CD4-positive, alpha-beta T cell treated with Interleukin-6 for 4 hours (primary cell): Measurements from ENCODE around the gene STARD3NL.
"Not testable (repeated sequence)": the region's sequence is repeated elsewhere in the genome, so short reads cannot be mapped to it uniquely, and the experiment has no call there.

Source experiments
- DNase-seq: peaks from one replicate; pipeline ENCODE4 v3.0.0-alpha.2; 2020; ENCODE audit warnings: mixed read lengths

The STARD3NL gene

DNA sequence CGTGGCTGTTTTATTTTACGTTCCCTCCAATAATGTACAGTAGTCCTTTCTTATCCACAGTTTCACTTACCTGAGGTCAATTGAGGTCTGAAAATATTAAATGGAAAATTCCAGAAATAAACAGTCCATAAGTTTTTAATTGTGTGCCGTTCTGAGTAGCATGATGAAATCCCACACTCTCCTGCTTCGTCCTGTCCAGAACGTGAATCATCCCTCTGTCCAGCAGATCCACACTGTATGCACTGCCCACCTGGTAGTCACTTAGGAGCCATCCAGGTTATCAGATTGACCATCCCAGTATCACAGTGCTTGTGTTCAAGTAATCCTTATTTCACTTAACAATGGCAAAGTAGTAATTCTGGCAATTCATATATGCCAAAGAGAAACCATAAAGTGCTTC is 46.3 kb downstream of the STARD3NL start:
- DNase-seq, result no peak

DNA sequence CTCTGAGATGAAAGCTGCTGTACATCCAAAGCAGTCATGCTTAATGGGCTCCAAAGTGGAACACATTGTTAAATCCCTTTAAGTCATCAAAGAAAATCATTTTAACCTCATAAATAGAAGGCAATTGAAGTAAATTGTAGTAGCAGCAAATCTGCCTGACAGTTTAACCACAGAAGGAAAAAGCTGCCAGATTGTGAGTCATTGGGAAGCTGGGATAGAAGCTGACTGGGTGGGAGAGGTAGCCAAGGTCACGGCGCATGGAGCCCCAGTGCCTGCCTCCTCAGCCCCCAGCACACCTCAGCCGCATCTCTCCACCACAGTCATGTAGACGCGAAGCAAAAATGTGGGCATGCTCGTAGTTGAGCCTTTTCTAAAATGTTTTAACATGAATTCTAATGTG is 51.3 kb downstream of the STARD3NL start:
- no peak for DNase-seq

DNA sequence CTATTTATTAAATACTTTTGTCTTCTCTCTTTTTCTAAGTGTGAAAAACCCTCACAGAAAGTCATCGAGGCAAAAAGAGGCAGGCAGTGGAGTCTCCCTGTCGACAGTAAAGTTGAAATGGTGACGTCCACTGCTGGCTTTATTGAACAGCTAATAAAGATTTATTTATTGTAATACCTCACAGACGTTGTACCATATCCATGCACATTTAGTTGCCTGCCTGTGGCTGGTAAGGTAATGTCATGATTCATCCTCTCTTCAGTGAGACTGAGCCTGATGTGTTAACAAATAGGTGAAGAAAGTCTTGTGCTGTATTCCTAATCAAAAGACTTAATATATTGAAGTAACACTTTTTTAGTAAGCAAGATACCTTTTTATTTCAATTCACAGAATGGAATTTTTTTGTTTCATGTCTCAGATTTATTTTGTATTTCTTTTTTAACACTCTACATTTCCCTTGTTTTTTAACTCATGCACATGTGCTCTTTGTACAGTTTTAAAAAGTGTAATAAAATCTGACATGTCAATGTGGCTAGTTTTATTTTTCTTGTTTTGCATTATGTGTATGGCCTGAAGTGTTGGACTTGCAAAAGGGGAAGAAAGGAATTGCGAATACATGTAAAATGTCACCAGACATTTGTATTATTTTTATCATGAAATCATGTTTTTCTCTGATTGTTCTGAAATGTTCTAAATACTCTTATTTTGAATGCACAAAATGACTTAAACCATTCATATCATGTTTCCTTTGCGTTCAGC is 52.0 kb downstream of the STARD3NL start:
- DNase-seq, result no peak

DNA sequence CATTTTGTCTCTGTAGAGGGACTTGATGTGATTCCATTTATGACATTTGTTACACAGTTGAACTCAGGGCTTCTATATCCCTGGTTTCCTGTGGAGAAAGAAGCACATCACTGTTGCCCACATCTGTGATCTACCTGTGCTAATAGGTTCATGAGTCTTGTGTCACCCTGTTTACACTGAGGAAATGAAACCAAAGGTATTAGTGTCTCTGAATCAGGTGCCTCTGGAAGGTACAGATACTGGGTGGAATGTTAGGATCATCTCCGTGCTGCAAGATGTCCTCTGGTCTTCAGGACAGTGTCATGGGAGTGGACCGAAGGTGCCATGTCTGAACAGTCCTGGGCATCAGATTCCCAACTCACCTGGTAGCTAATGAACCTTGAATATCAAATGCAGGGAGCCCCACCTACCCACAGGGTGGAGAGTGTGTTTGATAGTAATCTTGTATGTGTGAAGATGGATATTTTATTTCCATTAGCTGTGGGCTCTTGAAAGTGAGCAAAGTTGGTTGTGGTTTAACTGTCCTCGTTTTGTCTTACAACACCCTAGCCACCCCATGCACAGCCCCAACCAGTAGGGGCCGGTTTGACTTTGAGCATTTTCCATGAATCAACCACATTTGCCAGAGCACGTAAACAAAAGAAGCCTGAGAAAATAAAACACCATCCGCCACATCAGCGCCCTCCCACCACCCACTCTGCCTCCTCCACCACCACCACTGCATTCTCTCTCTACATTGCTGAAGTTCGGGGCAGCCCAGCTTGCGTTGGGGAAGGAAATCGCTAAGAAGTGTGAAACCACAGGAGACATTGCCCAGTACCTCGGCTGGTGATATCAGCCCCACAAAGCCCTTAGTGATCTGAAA is 54.7 kb downstream of the STARD3NL start:
- peak; percentile 61 for DNase-seq

DNA sequence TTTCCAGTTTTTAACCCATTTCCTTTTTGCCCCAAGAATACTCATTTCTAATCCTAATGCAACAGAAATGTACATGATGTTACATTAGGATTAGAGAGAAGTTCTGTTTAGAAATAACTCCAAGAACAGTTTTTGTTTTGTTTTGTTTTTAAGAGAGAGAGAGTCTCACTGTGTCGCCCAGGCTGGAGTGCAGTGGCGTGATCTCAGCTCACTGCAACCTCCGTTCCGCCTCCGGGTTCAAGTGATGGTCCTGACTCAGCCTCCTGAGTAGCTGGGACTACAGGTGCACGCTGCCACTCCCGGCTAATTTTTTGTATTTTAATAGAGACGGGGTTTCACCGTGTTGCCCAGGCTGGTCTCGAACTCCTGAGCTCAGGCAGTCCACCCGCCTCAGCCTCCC is 56.7 kb downstream of the STARD3NL start:
- not testable (repeated sequence) for DNase-seq

DNA sequence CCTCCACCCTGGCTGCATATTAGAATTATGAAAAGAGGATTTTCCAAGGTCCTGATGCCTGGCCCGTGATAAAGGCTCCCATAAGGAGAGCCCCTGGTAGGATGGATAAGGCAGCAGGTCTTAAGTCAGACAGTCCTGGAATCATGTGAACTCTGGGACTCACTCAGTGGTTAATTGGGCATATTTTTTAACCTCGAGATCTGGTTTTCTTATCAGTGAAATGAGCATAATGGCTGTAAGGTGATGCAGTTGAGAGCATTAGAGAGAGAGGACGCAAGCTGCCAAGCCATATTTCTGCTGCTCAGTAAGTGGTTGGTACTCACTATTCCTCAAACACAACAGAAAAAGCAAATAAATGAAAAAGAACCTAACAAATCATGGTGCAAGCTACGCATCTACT is 57.6 kb downstream of the STARD3NL start:
- DNase-seq, result no peak

DNA sequence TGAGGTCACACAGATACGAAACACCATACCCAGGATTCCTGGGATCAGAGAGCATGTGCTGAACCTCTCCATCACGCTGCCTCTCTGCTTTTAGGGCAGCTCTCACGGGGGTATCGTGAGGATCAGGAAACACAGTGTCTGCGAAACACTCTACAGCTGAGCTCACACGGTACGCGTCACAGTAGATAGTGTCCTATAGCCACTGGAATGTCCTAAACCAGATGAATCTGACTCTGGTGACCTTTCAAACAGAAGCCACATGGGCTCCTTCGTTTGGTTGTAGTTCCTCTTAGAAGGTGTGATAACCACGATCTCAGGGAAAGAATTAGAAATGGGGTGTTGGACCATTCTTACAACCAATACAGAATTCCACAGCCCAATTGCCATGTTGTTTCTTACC is 61.1 kb downstream of the STARD3NL start:
- not testable (repeated sequence) for DNase-seq

DNA sequence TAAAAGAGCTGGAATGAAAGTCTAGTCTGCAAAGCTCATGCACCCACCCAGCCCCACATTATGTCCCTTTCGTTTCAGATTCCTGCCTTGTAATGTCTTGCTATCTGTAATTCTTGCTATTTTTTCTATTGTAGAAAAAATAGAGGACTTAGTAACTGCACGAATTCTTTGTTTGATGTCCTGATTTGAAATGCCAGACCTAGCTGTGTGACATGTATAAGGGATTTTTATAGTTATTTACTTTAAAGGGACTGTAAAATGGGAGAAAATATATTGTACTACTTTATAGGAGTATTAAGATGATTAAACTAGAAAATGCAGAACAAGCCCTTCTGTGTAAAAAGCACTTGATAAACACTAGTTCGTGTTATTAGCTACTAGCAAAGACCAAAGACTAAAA is 63.0 kb downstream of the STARD3NL start:
- DNase-seq, result no peak

DNA sequence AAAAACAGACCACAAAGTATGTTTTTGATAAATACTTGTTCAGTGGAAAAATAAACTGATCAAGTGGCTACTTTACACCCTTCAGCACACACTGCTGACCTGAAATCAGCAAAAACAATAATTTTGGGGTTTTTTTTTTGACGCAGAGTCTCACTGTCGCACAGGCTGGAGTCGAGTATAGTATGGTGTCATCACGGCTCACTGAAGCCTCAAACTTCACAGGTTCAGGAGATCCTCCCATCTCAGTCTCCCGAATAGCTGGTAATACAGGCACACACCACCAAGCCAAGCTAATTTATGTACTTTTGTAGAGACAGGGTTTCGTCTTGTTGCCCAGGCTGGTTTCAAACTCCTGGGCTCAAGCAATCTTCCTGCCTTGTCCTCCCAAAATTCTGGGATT is 64.8 kb downstream of the STARD3NL start:
- no peak for DNase-seq

DNA sequence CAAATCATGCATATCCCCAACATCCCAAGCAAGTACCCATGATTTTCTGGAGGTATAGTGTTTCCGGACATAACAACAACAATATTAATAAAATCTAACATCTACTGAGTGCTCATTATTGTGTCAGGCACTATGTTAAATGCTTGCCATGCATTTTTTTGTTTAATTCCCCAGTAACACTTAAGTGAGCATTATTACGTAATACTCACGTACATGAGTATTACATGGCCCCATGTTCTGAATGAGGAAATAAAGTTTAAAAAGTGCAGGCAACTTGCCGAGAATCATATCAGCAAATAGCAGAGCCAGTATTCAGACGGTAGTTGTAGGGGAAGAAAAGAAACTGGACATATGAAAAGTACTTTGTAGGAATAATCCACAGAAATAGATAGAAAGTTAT is 65.3 kb downstream of the STARD3NL start:
- not testable (repeated sequence) for DNase-seq

DNA sequence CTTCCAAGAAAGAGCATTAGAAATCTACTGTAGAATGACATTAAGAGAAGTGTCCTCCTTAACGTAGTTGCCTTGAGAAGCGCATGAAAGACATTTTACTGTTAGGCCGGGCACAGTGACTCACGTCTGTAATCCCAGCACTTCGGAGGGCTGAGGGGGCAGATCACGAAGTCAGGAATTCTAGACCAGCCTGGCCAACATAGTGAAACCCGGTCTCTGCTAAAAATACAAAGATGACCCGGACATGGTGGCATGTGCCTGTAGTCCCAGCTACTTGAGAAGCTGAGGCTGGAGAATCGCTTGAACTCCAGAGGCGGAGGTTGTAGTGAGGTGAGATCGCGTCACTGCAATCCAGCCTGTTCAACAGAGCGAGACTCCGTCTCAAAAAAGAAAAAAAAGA is 66.5 kb downstream of the STARD3NL start:
- DNase-seq, result no peak

DNA sequence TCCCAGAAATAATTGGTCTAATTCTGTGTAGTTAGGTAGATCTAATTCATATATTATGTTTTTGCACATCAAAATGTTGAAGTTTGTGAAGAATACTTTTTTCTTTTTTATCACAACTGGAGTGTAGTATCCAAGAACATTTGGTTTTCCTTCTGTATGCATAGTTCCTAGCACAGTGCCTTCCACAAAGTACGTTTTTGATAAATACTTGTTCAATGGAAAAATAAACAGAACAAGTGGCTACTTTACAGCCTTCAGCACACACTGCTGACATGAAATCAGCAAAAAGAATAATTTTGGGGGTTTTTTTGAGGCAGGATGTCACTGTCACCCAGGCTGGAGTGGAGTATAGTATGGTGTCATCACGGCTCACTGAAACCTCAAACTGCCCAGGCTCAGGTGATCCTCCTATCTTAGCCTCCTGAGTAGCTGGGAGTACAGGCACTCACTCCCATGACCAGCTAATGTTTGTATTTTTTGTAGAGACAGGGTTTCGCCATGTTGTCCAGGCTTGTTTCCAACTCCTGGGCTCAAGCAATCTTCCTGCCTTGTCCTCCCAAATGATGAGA is 67.4 kb downstream of the STARD3NL start:
- DNase-seq, result no peak

DNA sequence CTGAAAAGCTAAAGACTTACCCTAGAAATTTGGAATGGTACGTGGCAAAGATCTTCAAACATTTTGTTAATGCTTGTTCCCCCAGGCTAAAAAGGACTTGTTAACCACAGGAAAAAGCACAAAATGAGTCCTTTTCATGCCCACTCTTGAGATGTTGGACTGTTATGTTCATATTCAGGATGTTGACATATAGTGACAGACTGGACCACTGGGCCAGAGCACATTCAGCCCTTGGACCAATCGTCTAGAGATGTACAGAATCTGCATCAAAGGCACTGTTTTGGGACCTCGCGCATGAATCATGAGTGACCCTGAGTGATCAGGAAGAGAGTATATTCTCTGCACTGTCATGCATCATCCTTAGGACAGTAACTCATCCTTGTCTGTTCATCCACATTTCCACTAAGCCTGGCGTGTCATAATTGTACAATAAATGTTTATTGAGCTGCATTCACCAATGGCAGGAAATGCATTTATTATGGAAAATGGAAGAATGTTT is 70.1 kb downstream of the STARD3NL start:
- no peak for DNase-seq

DNA sequence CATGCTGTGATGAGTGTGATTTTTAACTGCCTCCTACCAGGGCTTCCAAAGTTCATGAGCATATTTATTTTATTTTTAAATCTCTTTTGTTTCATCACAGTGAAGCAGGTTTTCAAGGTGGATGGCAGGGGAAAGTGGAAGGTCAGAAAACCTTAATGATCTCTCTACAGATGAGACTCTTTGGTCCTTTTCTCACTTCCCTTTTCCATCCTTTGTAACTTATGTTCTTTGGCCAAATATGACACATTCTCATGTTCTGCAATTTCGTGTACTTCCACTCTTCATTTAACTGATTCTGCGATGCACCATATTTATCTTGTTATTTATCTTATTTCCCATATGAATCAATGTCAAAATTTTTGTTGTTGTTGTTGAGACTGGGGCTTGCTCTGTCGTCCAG is 71.8 kb downstream of the STARD3NL start:
- DNase-seq, result not testable (repeated sequence)

DNA sequence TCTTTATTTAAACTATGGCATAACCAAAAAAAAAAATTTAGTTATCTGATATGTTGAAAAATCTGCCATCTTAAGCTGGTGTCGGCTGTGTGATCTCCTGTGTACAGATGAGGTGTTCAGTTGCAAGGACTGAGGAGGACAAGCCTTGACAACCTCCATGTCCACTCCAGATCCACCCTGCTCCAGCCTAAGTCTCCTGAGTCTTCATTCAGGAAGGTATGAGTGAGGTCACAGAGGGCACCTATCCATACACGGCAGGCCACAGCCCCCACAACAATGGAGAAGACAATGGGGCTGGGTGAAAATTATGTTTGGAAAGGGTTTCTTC is 79.3 kb downstream of the STARD3NL start:
- DNase-seq, result no peak

DNA sequence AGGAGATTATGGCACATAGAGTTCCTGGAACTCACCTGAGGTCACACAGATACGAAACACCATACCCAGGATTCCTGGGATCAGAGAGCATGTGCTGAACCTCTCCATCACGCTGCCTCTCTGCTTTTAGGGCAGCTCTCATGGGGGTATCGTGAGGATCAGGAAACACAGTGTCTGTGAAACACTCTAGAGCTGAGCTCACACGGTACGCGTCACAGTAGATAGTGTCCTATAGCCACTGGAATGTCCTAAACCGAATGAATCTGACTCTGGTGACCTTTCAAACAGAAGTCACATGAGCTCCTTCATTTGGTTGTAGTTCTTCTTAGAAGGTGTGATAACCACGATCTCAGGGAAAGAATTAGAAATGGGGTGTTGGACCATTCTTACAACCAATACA is 81.1 kb downstream of the STARD3NL start:
- not testable (repeated sequence) for DNase-seq

DNA sequence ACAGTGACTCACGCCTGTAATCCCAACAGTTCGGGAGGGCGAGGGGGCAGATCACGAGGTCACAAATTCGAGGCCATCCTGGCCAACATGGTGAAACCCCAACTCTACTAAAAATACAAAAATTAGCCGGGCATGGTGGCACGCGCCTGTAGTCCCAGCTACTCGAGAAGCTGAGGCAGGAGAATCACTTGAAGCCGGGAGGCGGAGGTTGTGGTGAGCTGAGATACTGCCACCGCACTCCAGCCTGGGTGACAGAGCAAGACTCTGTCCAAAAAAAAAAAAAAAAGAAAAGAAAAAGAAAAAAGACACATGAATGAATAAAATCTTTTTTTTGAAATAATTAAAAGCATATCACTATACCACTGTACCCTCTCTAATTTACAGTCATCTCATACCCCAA is 83.6 kb downstream of the STARD3NL start:
- not testable (repeated sequence) for DNase-seq

DNA sequence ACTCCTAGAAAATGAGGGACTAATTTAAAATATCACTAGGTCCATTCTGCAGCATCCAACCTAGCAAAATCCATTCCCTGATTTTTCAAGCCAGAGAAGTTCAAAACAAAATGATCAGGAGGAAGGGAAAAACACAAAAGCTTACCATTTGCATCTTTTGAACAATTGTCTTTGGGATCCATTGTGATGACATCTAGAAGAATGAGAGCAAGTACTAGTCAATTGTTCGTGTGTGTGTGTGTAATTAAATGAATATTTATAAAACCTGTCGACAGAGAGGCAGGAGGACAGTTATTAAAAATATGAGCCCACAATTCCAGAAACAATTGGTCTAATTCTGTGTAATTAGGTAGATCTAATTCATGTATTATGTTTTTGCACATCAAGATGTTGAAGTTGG is 84.0 kb downstream of the STARD3NL start:
- not testable (repeated sequence) for DNase-seq

DNA sequence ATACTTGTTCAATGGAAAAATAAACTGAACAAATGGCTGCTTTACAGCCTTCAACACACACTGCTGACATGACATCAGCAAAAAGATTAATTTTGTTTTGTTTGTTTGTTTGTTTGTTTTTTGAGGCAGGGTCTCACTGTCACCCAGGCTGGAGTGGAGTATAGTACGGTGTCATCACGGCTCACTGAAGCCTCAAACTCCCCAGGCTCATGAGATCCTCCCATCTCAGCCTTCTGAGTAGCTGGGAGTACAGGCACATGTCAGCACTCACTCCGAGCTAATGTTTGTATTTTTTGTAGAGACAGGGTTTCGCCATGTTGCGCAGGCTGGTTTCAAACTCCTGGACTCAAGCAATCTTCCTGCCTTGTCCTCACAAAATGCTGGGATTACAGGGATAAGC is 84.5 kb downstream of the STARD3NL start:
- no peak for DNase-seq

DNA sequence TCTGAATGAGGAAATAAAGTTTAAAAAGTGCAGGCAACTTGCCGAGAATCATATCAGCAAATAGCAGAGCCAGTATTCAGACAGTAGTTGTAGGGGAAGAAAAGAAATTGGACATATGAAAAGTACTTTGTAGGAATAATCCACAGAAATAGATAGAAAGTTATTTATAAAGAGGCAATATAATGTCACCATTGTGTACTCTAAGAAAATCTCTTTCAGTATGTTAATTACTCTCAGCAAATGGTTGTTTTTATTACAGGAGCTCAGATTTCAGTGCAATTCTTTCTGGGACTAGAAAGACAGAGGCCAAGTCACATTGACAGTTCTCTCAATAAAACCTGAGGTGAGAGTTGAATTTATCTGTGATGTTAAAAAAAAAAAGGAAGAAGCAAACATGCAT is 85.2 kb downstream of the STARD3NL start:
- not testable (repeated sequence) for DNase-seq

DNA sequence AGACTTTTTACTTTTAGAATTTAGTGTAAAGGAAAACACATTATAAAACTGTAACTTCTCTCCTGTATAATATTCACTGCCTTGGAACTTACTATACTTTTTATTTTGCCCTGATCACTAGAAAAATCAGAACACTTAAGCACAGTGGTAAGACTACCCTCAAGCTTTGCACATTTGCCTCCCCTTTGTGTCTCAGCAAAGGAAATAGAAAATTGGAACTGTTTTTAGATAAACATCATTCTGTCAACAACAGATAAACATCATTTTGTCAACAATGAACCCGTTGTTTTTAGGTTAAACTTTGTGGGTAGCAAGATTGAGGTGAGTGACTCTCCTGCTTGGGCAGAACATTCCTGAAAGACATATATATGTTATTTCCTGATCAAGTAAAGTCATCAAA is 86.6 kb downstream of the STARD3NL start:
- not testable (repeated sequence) for DNase-seq

DNA sequence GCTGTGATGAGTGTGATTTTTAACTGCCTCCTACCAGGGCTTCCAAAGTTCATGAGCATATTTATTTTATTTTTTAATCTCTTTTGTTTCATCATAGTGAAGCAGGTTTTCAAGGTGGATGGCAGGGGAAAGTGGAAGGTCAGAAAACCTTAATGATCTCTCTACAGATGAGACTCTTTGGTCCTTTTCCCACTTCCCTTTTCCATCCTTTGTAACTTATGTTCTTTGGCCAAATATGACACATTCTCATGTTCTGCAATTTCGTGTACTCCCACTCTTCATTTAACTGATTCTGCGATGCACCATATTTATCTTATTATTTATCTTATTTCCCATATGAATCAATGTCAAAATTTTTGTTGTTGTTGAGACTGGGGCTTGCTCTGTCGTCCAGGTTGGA is 87.9 kb downstream of the STARD3NL start:
- not testable (repeated sequence) for DNase-seq

DNA sequence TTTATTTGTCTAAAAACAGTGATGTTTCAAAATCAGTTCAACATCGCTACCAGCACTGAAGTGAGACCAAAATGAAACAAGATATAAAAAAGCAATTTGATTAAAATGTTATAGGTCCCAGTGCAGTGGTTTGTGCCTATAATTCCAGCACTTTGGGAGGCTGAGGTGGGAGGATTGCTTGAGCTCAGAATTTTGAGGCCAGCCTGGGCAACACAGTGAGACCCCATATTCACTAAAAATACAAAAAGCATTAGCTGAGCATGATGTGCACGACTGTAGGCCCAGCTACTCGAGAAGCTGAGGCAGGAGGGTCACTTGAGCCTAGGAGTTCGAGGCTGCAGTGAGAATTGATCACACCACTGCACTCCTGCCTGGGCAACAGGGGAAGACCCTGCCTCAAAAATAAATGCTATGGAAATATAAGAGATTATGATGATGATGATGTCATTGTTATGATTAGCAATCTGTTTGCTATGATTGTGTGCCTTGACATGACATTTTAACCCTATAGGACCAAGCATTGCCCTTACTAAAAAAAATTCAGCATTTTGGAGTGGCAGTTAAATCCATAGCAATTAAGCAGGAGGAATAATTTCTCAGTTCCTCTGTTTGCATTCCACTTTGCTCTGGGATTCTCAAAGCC is 91.8 kb downstream of the STARD3NL start:
- not testable (repeated sequence) for DNase-seq
